Ascending aorta (tissue), 2 donors: ENCODE data around the gene NPEPPS. TPM values are rescaled to one million over a fixed set of nuclear protein-coding genes. Genes with fewer than 3 reads are reported as not detected.

Source experiments
- DNase-seq, 2 donors: peaks; one replicate each; pipeline ENCODE4 v3.0.0-alpha.2; 2019; ENCODE audit warnings: low spot score in 2 of 2
- H3K27ac ChIP-seq, 2 donors: fragments of 200-600 bp; sonication (generic); one replicate each; pipeline ENCODE4 v1.5.1; 2016 to 2017; ENCODE audit warnings: mild to moderate bottlenecking in 1 of 2
- H3K27me3 ChIP-seq: fragments of 200-600 bp; sonication (generic); one replicate; pipeline ENCODE4 v1.5.1; 2017
- H3K36me3 ChIP-seq, 2 donors: fragments of 200-600 bp; sonication (generic); one replicate each; pipeline ENCODE4 v1.5.1; 2016
- H3K4me1 ChIP-seq, 2 donors: fragments of 200-600 bp; sonication (generic); one replicate each; pipeline ENCODE4 v1.5.1; 2016 to 2017; ENCODE audit warnings: mild to moderate bottlenecking in 1 of 2
- H3K4me3 ChIP-seq, 2 donors: fragments of 200-600 bp; sonication (generic); one replicate each; pipeline ENCODE4 v1.5.1; 2016 to 2017; ENCODE audit warnings: mild to moderate bottlenecking in 1 of 2
- H3K9me3 ChIP-seq, 2 donors: fragments of 200-600 bp; sonication (generic); one replicate each; pipeline ENCODE4 v1.5.1; 2016
- intact Hi-C: fragments of 100-400 bp; cut with DNase I; formaldehyde crosslinking; loops from one replicate; pipeline ENCODE4 v1.15.1; 2023
- total RNA-seq: library from RNA; depleted of rRNA; stranded (reverse); fragments of >200 nt; gene quantifications from one replicate; pipeline ENCODE4 v1.1.0, GENCODE V29; 2016
- TF ChIP-seq, protein P1 (sequence below), 3 experiments: fragments of 200-600 bp in 2 of 3; fragments of 450-650 bp in 1 of 3; sonication (generic) in 2 of 3; IDR thresholded peaks; one replicate each; pipeline ENCODE4 v1.5.1; 2016 to 2019; ENCODE audit warnings: antibody characterized with exemption in 3 of 3, mild to moderate bottlenecking in 1 of 3, moderate library complexity in 1 of 3

The NPEPPS gene
- total RNA-seq, 1 donor from 2014 or later: 23.3 TPM

DNA sequence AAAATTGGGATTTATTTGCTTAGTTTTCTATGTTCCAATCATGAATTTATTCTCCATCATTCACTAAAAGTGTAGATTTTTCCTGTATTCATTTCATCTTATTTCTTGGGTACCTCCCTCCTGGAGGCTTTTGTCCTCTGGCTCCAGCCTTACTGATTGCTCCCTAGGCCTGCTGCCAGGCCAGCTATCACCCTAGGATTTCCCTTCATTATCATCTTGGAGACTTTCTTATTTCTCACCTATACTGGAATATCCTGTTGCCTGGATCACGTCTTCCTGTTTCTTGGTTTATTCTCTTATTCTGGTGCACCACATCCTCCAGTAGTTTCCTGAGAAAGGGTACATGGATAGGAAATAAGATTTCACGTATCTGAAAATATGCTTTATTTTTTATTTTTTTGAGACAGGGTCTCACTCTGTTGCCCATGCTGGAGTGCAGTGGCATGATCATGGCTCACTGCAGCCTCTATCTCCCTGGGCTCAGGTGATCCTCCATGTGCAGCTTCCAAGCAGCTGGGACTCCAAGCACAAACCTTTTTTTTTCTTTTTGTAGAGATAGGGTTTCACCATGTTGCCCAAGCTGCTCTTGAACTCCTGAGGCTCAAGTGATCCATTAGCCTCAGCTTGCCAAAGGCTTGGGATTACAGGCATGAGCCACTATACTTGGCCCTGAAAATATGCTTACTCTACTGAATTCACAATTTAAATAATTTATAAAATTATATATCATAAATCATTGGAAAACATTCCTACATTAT is 105.5 kb downstream of the NPEPPS start:
- no peak for DNase-seq
- Histone ChIP-seq H3K27ac (no peak overlapping the region), H3K27me3 (no peaks in the 10 kb centered on the region), H3K4me3 (no peak overlapping the region), H3K9me3 (no peaks in the 10 kb centered on the region), H3K36me3 (peaks cover 4 to 22% of the 10 kb centered on the region in 2 donors), H3K4me1 (no peaks in the 10 kb centered on the region)
- intact Hi-C loops: no loop called here
- TF ChIP-seq, protein P1, sequence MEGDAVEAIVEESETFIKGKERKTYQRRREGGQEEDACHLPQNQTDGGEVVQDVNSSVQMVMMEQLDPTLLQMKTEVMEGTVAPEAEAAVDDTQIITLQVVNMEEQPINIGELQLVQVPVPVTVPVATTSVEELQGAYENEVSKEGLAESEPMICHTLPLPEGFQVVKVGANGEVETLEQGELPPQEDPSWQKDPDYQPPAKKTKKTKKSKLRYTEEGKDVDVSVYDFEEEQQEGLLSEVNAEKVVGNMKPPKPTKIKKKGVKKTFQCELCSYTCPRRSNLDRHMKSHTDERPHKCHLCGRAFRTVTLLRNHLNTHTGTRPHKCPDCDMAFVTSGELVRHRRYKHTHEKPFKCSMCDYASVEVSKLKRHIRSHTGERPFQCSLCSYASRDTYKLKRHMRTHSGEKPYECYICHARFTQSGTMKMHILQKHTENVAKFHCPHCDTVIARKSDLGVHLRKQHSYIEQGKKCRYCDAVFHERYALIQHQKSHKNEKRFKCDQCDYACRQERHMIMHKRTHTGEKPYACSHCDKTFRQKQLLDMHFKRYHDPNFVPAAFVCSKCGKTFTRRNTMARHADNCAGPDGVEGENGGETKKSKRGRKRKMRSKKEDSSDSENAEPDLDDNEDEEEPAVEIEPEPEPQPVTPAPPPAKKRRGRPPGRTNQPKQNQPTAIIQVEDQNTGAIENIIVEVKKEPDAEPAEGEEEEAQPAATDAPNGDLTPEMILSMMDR (IDR thresholded peaks at IDR 0.05): no peak

DNA sequence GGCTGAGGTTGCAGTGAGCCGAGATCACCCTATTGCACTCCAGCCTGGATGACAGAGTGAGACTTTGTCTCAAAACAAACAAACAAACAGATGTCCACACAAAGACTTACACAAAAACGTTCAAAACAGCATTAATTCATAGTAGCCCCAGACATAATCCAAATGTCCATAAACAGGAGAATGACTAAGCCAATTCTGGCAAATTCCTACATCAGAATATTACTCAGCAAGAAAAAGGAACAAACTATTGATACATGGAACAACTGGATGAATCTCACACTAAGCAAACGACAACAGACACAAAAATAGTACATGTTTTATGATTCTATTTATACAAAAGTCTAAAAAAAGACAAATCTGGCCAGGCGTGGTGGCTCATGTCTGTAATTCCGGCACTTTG is 108.0 kb downstream of the NPEPPS start:
- no peaks in the 10 kb centered on the region for H3K27me3 ChIP-seq
- no peak for DNase-seq
- peaks cover 4 to 19% of the 10 kb centered on the region in 2 donors for H3K36me3 ChIP-seq
- H3K9me3 ChIP-seq: no peaks in the 10 kb centered on the region
- no peaks in the 10 kb centered on the region for H3K4me1 ChIP-seq
- TF ChIP-seq, protein P1 (IDR thresholded peaks at IDR 0.05): no peak
- no peak overlapping the region for H3K27ac ChIP-seq
- intact Hi-C loops: no loop called here
- no peak overlapping the region for H3K4me3 ChIP-seq

DNA sequence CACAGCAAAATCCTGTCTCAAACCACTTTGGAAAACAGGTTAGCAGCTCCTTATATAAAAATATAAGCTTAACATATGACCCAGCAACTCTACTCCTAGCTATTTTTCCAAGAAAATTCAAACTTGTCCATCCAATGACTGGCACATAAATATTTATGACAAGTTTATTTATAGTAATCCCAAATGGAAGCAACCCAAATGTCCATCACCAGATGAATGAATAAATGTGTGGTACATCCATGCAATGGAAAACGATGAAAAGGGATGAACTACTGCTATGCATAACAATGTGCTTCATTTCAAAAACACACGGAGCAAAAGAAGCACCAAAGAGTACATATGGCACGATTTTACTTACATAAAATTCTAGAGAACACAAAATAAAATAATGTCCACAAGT is 109.2 kb downstream of the NPEPPS start:
- intact Hi-C loops: no loop called here
- Histone ChIP-seq H3K27me3 (no peaks in the 10 kb centered on the region), H3K4me3 (no peak overlapping the region), H3K9me3 (no peaks in the 10 kb centered on the region), H3K27ac (no peak overlapping the region), H3K36me3 (peaks cover 4 to 13% of the 10 kb centered on the region in 2 donors), H3K4me1 (no peaks in the 10 kb centered on the region)
- no peak for DNase-seq
- TF ChIP-seq, protein P1 (IDR thresholded peaks at IDR 0.05): no peak

DNA sequence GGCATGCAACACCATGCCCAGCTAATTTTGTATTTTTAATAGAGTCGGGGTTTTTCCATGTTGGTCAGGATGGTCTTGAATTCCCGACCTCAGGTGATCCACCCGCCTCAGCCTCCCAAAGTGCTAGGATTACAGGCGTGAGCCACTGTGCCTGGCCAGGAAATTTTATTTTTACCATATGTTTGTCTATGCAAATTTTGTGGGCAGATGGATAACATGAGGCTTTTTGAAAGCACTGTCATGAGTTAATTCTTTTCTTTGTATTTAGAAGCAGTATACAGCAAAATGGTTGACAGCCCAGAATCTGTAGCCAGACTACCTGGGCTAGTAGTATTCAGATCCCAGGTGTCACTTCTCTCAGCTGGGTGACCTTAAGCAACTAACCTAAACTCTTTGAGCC is 110.3 kb downstream of the NPEPPS start:
- no peaks in the 10 kb centered on the region for H3K9me3 ChIP-seq
- H3K4me3 ChIP-seq: no peak overlapping the region
- no peaks in the 10 kb centered on the region for H3K27me3 ChIP-seq
- H3K36me3 ChIP-seq: peaks cover 4 to 11% of the 10 kb centered on the region in 2 donors
- no peak overlapping the region for H3K27ac ChIP-seq
- intact Hi-C loops: no loop called here
- H3K4me1 ChIP-seq: no peaks in the 10 kb centered on the region
- DNase-seq: no peak
- TF ChIP-seq, protein P1 (IDR thresholded peaks at IDR 0.05): no peak

DNA sequence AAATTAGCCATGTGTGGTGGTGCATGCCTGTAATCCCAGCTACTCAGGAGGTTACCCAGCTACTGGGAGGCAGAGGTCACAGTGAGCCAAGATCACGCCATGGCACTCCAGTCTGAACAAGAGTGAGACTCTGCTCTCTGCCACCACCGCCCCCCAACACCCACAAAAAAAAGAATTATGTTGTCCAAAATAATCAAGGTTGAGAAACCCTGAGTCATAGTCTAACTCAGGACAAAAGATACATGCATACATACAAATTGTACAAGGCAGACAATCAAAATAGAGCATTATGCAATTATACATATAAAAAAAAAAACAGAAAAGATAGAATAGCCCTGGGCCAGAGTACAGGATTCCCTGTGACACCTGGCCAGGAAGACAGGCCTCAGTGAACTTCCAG is 112.2 kb downstream of the NPEPPS start:
- no peak for DNase-seq
- Histone ChIP-seq H3K27ac (no peak overlapping the region), H3K4me1 (peaks cover 0 to 1% of the 10 kb centered on the region in 2 donors), H3K4me3 (no peak overlapping the region), H3K9me3 (no peaks in the 10 kb centered on the region), H3K27me3 (no peaks in the 10 kb centered on the region), H3K36me3 (peaks cover 0 to 1% of the 10 kb centered on the region in 2 donors)
- TF ChIP-seq, protein P1 (IDR thresholded peaks at IDR 0.05): no peak
- intact Hi-C loops: no loop called here
